SKM-1 (cell line): ENCODE measurements around the gene CNIH2.

ENCODE experiments used
- DNase-seq: peaks from one replicate; lab custom pipeline; 2025; ENCODE audit not compliant: unreplicated experiment; lab: John Stamatoyannopoulos, UW

The CNIH2 gene

DNA sequence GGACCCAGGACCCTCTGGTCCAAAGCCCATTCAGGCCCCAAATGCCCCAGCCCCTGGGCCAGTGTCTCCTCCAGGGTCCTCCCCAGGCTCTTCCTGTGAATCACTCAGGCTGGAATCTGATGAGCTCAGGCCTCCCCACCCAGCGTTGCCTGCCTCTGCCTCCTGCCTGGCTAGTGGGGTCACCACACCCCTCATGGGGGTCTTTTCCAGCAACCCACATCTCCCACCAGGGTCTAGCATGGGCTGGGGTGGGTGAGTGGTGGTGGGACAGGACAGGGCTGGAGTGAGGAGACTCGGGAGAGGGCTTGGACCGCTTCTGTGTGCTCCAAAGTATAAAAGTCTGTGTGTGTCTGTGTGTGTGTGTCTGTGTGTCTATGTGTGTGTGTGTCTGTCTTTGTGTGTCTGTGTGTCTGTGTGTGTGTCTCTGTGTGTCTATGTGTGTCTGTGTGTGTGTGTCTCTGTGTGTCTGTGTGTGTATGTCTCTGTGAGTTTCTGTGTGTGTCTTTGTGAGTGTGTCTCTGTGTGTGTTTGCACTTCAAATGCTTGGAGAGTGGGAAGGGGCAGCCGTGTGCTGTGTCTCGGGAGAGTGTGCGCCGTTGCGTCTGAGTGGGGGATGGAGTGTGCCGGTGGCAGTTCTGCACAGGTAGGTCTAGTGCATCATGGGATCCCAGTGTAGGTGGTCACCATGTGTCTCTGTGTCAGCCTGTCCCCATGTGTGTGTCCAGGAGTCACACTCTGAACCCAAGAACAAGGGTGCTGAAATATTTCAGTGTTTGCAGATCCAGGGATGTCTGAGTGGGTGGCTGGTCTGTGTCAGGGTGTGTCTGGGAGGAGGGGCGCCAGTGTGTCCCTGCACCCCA, 49.4 kb downstream of the CNIH2 start:
- no peak for DNase-seq

DNA sequence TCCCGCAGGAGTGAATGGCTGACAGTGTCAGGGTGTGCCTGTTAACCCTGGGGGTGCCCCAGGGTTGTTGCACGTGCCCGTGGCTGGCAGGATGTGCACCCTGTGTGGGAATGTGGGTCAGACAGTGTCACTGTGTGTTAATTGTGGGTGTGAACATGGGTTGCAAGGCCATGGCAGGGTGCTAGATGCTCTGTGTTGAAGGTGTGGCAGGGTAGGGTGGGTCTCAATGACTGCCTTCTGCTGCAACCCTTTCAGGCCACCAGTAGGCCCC, 50.0 kb downstream of the CNIH2 start:
- DNase-seq: no peak

DNA sequence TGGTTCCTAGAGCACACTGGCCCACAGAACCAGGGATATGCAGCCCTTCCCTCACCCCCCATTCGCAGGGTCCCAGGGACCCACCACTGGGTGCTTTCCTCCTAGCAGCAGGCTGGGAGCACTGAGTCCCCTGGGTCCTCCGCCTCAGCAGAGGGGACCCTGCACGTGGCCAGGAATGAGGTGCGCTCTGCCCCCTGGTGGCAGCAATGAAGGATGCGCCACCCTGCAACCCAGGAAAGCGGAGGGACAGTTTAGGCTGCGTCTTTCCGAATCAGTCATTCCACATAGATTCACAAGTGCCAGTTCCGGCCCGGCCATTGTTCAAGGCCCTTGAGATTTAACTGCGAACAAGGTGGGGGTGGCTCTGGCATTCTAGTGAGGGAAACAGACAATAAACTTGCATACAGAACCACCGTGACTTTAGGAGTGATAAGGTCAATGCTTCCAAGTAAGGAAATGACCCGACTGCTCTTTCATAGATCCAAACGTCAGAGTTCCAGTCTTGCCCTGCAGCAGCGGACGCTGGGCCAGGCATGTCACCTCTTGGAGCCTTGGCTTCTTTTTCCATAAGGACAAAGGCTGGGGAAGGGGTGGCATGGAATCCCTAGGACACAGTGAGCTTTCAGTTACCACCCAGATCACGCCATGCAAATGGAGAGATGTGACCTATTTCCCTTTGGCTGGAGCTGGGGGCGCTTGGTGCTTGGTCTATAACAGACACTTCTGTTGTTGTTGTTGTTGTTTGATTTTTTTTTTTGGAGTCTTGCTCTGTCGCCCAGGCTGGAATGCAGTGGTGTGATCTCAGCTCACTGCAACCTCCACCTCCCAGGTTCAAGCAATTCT, 50.5 kb downstream of the CNIH2 start:
- peak; percentile 69 for DNase-seq

DNA sequence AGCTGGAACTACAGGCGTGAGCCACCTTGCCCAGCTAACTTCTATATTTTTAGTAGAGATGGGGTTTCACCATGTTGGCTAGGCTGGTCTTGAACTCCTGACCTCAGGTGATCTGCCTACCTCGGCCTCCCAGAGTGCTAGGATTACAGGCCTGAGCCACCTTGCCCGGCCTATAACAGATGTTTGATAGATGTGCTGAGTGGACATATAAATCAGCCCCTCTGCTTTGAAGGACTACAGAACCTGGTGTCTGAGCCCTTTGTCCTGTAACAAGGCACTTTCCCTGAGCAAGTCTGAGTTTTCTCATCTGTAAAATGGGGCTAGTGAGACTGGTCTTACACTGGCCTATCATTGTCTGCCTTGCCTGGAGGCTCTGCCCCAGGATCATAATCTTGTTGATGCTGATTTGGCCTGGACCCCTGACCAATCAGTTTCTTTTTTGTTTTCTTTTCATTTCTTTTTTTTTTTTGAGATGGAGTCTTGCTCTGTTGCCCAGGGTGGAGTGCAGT, 51.2 kb downstream of the CNIH2 start:
- DNase-seq: no peak

DNA sequence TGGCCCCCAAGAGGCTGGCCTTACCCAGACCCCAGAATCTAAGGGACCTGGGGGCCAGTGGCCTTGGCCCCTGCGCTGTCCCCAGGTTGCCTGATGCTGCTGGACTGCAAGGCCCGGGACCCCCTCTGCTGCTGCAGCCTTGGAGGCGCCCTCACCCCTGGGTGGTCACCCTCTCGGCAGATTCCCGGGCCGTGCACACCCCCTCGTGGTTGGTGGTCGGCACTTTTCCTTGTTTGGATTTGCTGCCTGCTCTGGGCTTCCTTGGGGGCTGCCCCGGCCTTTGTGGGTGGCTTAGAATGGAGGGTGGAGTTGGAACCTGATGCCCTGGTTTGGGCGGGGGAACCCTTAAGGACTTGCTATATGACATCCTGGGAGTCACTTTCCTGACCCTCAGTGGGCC, 53.0 kb downstream of the CNIH2 start:
- DNase-seq: no peak

DNA sequence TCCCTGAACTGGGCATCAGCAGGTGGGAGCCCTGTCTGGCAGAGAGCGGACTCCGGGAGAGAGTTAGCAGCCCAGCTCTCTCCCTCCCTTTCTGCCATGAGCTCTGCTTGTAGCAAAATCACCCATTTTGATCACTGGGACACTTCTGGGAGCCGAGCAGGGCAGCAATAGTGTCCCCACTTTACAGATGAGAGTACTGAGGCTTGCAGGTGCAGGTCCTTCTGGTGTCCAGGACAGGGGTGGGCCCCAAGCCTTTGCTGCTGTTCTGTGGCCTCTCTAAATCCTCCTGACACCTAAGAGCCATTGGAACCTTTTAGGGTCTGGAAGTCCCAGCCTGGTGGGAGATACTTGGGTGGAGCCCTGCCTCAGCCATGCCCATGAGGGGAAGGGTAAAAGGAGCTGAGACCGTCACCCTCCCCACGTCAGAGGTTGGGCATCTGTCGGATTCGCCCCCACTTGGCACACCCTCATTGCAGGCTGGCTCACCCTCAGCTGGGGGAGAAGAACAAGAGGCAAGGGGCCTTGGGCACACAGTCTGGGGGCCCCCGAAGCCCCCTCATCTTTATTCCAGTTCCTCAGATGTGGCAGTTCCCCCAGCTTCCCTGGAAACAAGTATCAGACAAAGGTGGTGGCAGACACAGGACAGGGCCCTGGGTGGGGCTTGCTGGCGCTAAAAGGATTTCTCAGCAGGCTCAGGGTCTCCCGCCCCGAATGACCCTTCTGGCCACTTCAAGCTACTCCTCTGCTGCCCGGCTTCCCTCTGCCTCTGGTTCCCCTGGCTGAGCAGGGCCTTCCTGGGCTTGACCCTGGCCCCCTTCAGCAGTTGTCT, 53.8 kb downstream of the CNIH2 start:
- no peak for DNase-seq

DNA sequence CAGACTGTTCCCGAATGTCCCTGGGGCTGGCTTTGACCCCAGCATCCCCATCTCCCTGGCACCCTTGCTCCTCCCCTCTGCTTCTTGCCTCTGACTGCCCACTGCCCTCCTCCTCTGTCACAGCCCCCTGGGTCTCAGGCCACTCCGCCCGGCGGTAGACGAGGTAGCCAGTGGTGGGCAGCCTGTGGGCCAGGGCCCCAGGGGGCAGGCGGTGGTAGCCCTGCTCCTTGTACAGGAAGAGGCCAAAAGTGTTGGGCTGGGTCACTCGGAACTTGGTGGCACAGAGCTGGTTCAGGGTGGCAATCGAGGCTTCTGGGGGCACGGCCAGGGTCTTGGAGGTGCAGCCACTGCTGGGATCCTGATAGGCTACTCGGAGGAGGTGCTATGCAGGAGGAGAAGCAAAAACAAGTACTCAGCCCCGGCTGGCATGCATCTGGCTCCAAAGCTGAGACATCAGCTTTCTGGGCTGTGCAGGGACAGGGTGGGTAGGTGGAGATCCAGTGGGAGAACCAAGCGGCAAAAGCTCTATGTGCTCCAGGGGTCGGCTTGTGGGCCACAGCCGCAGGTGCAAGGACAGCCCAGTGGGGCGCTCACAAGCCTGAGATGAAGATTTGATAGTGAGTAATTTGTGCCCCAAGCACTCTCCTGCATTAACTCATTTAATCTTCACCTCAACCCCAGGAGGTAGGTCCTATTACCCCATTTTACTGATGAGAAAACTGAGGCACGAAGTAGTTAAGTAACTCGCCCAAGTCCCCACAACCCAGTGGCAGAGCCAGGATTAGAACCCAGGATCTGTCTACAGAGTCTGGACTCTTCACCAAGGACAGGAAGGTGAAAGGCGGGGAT, 54.6 kb downstream of the CNIH2 start:
- no peak for DNase-seq

DNA sequence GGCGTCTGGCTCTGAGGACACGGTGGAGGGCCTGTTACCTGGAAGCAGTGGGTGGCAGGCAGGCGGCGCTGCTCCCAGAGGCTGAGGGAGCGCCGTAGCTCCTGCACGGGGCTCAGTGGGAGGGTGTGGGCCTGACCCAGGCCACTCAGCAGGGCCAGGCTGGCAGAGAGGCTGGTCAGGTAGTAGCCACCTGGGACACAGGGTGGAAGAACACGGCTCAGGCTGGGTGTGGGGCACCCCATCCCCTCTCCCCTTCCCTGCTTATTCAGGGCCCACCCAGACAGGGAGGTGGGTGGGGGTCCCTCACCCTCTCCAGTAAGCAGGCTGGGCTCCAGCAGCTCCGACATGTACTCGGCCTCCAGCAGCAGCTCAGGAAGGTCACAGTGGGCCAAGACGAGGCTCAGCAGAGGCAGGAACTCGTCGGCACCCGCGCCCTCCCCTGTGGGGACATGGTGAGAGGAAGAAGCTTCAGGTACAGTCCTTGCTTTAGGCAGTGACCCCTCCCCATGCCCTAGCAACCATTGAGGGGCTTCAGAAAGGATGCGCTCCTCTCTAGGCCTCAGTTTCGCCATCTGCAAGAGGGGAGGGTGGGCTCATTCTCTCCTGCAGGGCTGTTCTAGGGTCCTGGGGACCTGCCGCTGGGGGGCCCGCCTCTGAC, 55.4 kb downstream of the CNIH2 start:
- no peak for DNase-seq
